GM12874 (cell line): Measurements from ENCODE around the gene PLS1.

ENCODE experiments used
- CTCF ChIP-seq: IDR thresholded peaks from 2 replicates; pipeline ENCODE4 v1.5.1; 2011; ENCODE audit warnings: low read depth, mild to moderate bottlenecking, control low read depth, low read length, moderate library complexity; ENCODE audit not compliant: insufficient read depth

PLS1 gene

GRCh38 chr3:142646020-142646785 is 50.0 kb downstream of the PLS1 start:
- TF ChIP-seq CTCF = no peak

- no peak for TF ChIP-seq CTCF
Measured at GRCh38 chr3:142647856-142648255, 51.7 kb downstream of the PLS1 start.

GRCh38 chr3:142648950-142649349 is 52.8 kb downstream of the PLS1 start:
- TF ChIP-seq CTCF = no peak

- no peak for TF ChIP-seq CTCF
Measured at GRCh38 chr3:142650001-142650693, 54.0 kb downstream of the PLS1 start.

- TF ChIP-seq CTCF = no peak
Measured at GRCh38 chr3:142651711-142652110, 55.5 kb downstream of the PLS1 start.

- no peak for TF ChIP-seq CTCF
Measured at GRCh38 chr3:142652826-142653292, 56.7 kb downstream of the PLS1 start.

- no peak for TF ChIP-seq CTCF
Measured at GRCh38 chr3:142656575-142656974, 60.4 kb downstream of the PLS1 start.
